Erythroblast (primary cell): ENCODE measurements around the gene ODAM.

Experiments
- GATA1 ChIP-seq: IDR thresholded peaks from 2 replicates; pipeline ENCODE4 v1.6.1; 2011; ENCODE audit warnings: low read depth, mild to moderate bottlenecking, control low read depth, low read length, moderate library complexity
- POLR2A ChIP-seq: IDR thresholded peaks from 2 replicates; pipeline ENCODE4 v1.6.1; 2011; ENCODE audit warnings: mild to moderate bottlenecking, low read length

GRCh38 chr4:70183940-70184246, 11.6 kb upstream of the ODAM start:
- TF ChIP-seq POLR2A (no peak), GATA1 (no peak)
